T-helper 17 cell (primary cell): ENCODE results near the gene SHROOM2. TPM values are rescaled to one million over a fixed set of nuclear protein-coding genes. Genes with fewer than 3 reads are reported as not detected.

Experiments used
- ATAC-seq: fragments of 150-1000 bp; cut with Tn5 transposase; 2 replicates; pipeline ENCODE4 v1.10.0; 2021; ENCODE audit warnings: mild to moderate bottlenecking, moderate library complexity
- DNase-seq, 3 donors: peaks; one replicate each; pipeline versions ENCODE4 v3.0.0 to v3.0.0-alpha.2; 2020 to 2021
- H3K9me3 ChIP-seq: one replicate; pipeline ENCODE4 v1.7.0; 2013; ENCODE audit warnings: low read length, mild to moderate bottlenecking; ENCODE audit not compliant: control insufficient read depth, poor library complexity, severe bottlenecking
- H3K27ac Mint-ChIP-seq: one replicate; pipeline ENCODE4 v1.8.0; 2022; ENCODE audit warnings: mild to moderate bottlenecking, moderate library complexity, mixed read lengths
- H3K27me3 Mint-ChIP-seq: one replicate; pipeline ENCODE4 v1.8.0; 2022; ENCODE audit warnings: mixed read lengths
- H3K36me3 Mint-ChIP-seq: one replicate; pipeline ENCODE4 v1.8.0; 2022; ENCODE audit warnings: low read depth, mixed read lengths
- H3K4me1 Mint-ChIP-seq: one replicate; pipeline ENCODE4 v1.8.0; 2022; ENCODE audit warnings: mild to moderate bottlenecking, mixed read lengths
- H3K4me3 Mint-ChIP-seq: one replicate; pipeline ENCODE4 v1.8.0; 2022; ENCODE audit warnings: mild to moderate bottlenecking, moderate library complexity, mixed read lengths
- total RNA-seq, 4 donors: library from RNA in 2 of 4; stranded (reverse) in 2 of 4; gene quantifications; one replicate each; pipeline ENCODE4 v1.2.3 and lab custom pipeline; 2022 to 2026

SHROOM2 gene
- total RNA-seq, 2 donors from 2014 or later = not detected

DNA sequence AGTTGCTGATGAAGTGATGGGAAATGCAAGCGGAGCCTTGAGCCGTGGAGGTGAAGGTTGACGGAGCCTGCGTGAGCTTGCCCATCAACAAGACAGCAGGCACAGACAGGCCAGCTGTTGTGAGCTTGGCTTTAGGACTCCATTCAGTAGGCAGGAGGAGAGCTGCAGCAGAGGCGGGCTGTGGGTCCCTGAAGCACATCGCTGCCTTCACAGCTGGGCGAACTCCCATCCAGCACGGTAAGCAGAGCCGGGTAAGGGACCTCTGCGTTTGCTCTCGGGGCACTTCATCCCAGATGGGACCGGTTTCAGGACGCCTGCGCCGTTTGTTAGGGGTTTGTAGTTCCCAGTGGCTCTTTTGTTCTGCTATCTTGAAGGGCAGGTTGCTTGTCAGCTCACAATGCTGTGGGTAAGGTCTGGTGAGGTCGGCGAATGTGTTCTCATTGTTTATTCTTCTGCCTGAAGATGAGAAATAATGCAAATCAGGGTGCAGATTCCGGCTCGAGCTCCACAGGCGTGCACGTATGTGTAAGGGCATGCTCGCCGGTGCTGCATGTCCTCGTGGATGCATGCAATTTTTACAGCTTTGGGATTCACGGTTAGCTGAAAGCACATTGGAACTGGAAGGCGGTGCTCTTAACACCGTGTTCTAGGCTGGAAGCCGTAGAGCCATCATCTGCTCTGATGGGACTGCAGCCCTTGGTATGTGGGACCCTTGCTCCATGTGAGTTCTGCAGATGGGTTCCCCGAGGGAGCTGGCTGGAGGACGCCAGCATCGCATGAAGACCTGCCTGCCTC is 126.3 kb downstream of the SHROOM2 start:
- Mint-ChIP-seq H3K36me3 (no peaks in the 10 kb centered on the region), H3K4me3 (no peak overlapping the region), H3K27ac (no peak overlapping the region), H3K4me1 (no peaks in the 10 kb centered on the region), H3K27me3 (peaks cover 10% of the 10 kb centered on the region)
- H3K9me3 ChIP-seq = no peaks in the 10 kb centered on the region
- no peak for ATAC-seq
- no peak for DNase-seq

DNA sequence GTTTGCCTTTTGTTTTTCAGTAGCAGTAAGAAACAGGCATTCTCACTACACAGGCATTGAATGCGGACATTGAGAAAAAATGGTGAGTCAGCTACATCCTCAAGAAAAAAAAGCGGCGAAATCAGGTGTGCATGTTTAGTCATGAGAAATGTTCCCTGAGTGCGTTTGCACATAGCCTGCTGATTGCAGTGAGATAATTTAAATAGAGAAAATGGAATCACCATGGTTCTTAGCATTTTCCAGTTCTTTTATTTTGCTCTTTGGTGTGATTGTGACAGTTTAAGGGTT is 126.9 kb downstream of the SHROOM2 start:
- Mint-ChIP-seq H3K27ac (no peak overlapping the region), H3K4me1 (no peaks in the 10 kb centered on the region), H3K4me3 (no peak overlapping the region), H3K36me3 (no peaks in the 10 kb centered on the region), H3K27me3 (peaks cover 10% of the 10 kb centered on the region)
- ATAC-seq (no peak), DNase-seq (no peak)
- no peaks in the 10 kb centered on the region for H3K9me3 ChIP-seq

DNA sequence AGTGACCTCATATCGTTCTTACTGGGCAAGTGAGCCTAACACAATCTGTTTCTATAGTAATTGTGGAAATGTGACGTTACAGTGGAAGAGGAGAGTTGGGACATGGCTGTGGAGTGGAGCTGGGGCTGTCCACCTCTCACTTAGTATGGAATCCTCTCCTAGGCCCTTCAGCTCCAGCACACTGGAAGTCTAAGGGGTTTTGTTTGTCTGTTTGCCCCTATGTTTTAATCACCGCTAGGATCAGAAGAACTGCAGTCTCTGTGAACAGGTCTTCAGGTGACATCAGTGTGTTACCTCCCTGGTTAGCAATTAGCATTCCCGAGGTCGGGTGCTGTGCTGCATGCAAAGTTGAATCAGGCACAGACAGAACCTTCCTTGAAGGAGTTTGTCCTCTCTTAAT is 131.6 kb downstream of the SHROOM2 start:
- Mint-ChIP-seq H3K27ac (no peak overlapping the region), H3K4me1 (no peaks in the 10 kb centered on the region), H3K36me3 (no peaks in the 10 kb centered on the region), H3K4me3 (no peak overlapping the region), H3K27me3 (no peaks in the 10 kb centered on the region)
- DNase-seq (no peak), ATAC-seq (no peak)
- no peaks in the 10 kb centered on the region for H3K9me3 ChIP-seq

DNA sequence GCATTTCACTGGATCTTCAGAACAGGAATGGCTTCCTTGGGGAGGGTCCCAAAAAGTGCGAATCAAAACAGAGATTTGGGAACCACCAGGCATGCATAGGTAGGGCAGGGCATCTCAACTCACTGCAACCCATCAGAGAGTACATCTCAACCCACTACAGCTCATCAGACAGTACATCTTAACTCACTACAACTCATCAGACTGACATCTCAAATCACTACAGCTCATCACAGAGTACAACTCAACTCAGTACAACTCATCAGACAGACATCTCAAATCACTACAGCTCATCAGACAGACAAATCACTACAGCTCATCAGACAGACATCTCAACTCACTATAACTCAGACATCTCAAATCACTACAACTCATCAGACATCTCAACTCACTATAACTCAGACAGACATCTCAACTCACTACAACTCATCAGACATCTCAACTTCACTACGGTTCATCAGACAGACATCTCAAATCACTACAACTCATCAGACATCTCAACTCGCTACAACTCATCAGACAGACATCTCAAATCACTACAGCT is 133.5 kb downstream of the SHROOM2 start:
- Mint-ChIP-seq H3K27me3 (no peaks in the 10 kb centered on the region), H3K4me3 (no peak overlapping the region), H3K27ac (no peak overlapping the region), H3K36me3 (no peaks in the 10 kb centered on the region), H3K4me1 (no peaks in the 10 kb centered on the region)
- no peaks in the 10 kb centered on the region for H3K9me3 ChIP-seq
- ATAC-seq = no peak
- DNase-seq = no peak

DNA sequence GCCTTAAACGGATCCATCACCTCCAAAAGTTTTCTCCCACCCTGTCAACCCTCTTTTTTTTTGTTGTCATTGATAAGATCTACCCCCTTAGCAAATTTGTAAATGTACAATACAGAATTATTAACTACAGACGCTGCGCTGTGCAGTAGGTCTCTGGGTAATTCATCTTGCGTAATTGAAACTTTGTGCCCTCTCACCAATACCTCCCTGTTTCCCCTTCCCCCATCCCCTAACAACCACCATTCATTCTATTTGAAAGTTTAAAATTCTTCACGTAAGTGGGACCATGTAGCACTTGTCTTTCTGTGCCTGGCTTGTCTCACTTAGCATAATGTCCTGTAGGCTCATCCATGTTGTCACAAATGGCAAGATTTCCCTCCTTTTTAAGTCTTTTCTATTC is 135.2 kb downstream of the SHROOM2 start:
- no peak overlapping the region for H3K27ac Mint-ChIP-seq

DNA sequence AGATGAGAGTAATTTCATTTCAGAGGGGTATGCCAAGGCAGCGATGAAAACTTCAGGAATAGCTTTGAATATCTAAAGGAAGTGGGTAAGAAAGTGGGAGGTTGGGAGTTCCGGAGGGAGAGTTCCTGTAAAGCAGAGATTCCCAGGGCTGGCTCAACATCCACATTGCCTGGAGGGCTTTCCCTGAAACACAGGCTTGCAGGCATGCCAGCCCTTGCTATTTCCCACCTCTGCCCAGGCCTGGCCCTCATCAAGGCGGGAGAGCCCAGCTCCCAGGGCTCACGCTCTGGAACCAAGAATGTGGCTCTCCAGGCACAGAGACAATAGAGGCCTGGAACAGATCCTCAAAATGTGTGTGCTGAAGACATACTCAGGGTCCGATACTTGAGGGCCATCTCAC is 137.1 kb downstream of the SHROOM2 start:
- no peak overlapping the region for H3K27ac Mint-ChIP-seq
- no peaks in the 10 kb centered on the region for H3K4me1 Mint-ChIP-seq
- H3K4me3 Mint-ChIP-seq = no peak overlapping the region
- no peak for DNase-seq
- H3K9me3 ChIP-seq = no peaks in the 10 kb centered on the region
- ATAC-seq = no peak
- H3K27me3 Mint-ChIP-seq = no peaks in the 10 kb centered on the region
- H3K36me3 Mint-ChIP-seq = no peaks in the 10 kb centered on the region

More for the DNA sequence above, 135.2 kb downstream of the SHROOM2 start:
- Mint-ChIP-seq H3K36me3 (no peaks in the 10 kb centered on the region), H3K4me1 (no peaks in the 10 kb centered on the region), H3K27me3 (no peaks in the 10 kb centered on the region), H3K4me3 (no peak overlapping the region)
- ATAC-seq (no peak), DNase-seq (no peak)
- H3K9me3 ChIP-seq = no peaks in the 10 kb centered on the region

DNA sequence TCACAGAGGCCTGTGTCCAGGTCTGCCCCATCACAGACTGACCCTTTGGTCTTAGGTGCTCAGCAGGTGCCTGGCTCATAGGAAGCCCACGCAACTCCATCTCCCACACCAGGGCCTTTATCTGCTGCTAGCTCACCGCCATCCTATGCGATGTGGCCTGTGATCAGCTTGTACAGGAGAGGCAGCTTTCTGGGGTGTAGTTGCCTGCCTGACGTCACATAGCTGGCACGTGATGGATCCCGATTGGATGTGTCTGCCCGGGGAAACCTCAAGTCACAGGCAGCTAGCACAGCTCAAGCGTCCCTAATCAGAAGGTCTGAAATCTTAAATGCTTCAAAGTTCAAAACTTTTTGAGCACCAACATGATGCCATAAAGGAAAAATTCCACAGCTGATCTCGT is 139.8 kb downstream of the SHROOM2 start:
- H3K27ac Mint-ChIP-seq = no peak overlapping the region
- no peak overlapping the region for H3K4me3 Mint-ChIP-seq
- H3K36me3 Mint-ChIP-seq = no peaks in the 10 kb centered on the region
- DNase-seq = no peak
- no peaks in the 10 kb centered on the region for H3K27me3 Mint-ChIP-seq
- no peaks in the 10 kb centered on the region for H3K4me1 Mint-ChIP-seq
- H3K9me3 ChIP-seq = no peaks in the 10 kb centered on the region
- ATAC-seq = no peak

DNA sequence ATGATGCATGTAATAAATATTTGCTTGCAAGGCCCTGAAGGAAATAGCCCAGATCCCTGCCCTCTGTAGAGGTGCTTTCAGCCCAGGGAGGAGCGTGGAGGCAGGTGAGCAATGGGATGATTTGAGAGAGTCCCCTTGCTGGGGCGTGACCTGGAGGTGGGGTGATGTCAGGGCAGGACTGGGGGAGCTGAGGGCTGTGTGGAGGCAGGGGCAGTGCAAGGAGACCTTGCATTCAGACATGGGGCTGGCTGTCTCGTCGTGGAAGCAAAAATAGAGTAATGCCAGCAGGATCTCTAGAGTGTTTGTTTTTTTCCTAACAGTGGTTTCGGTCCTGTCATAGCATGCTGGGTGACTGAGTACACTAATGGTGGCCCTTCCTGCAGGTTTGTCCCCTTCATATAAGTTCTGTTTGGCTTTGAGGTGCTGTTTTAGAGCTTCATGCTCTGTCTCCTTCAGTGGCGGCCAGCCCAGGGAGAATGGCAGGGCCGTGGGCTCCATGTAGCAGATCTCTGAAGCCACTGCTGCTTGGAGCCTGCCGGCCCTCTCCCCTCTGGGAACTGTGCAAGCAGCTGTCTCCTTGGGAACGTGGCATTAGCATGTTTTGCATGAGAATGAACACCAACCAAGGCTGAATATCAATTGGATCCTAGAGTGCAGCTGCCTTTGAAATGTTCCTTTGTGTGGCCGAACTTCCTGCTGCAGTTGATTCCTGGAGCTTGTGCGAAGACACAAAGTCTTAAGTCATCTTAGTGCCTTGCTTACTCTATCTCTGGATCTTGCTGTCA is 141.7 kb downstream of the SHROOM2 start:
- ATAC-seq = no peak
- no peaks in the 10 kb centered on the region for H3K9me3 ChIP-seq
- no peaks in the 10 kb centered on the region for H3K27me3 Mint-ChIP-seq
- no peak overlapping the region for H3K4me3 Mint-ChIP-seq
- H3K27ac Mint-ChIP-seq = no peak overlapping the region
- no peaks in the 10 kb centered on the region for H3K36me3 Mint-ChIP-seq
- no peak for DNase-seq
- no peaks in the 10 kb centered on the region for H3K4me1 Mint-ChIP-seq

DNA sequence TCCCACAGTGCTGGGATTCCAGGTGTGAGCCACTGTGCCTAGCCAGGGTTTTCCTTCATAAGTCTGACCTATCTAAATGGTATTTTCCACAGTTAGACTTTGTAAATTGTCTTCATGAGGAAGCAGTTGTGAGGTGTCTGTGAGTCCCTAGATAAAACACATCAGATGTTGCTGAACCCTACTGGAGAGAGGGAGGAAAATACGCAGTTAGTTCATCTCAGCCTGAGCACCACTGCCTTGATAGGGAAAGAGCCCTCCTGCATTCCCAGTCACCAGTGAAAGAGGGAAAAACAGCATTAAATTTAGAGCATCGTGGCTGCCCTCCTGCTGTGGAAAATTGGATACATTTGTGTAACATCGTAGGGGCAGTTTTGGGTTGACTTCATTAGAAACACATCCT is 149.2 kb downstream of the SHROOM2 start:
- Mint-ChIP-seq H3K36me3 (no peaks in the 10 kb centered on the region), H3K4me1 (no peaks in the 10 kb centered on the region), H3K27ac (no peak overlapping the region), H3K4me3 (no peak overlapping the region), H3K27me3 (no peaks in the 10 kb centered on the region)
- DNase-seq (no peak), ATAC-seq (no peak)
- H3K9me3 ChIP-seq = no peaks in the 10 kb centered on the region

DNA sequence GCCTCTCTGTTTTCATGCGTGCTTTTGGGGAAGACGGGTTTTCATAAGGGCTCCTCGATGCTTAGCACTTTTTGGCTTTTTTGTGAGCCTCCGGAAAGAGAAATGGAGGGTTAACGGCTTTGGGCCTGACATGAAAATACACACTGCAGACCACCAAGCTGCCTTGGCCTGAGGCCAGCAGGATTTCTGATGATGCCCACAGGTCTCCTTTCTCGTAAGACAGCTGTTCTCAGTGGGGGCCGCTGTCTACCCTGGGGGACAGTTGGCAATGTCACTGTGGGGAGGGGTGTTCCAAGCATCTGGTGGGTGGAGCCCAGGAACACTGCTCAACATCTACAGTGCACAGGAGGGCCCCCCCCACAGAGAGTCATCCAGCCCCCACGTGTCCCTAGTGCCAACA is 151.5 kb downstream of the SHROOM2 start:
- H3K27ac Mint-ChIP-seq = no peak overlapping the region
- no peak overlapping the region for H3K4me3 Mint-ChIP-seq
- no peaks in the 10 kb centered on the region for H3K36me3 Mint-ChIP-seq
- no peaks in the 10 kb centered on the region for H3K9me3 ChIP-seq
- H3K27me3 Mint-ChIP-seq = no peaks in the 10 kb centered on the region
- DNase-seq (no peak), ATAC-seq (no peak)
- H3K4me1 Mint-ChIP-seq = peaks cover 4% of the 10 kb centered on the region

DNA sequence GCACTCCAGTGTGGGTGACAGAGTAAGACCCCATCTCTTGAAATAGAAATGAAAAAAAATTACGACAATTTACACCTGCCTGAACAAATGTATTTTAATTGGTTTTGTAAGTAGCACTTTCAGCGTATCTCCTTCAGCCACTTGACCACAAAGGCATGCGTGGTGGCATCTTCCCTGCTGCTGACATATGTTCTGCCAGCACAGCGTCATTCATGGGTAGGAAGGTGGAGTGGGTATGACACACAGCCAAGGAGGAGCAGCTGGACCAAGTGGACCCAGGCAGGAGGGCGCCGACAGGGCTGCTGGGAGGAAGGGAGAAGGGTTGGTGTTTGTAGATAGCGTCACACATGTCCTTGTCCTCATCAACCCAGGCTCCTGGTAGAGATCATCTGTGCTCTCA is 152.3 kb downstream of the SHROOM2 start:
- ATAC-seq (no peak), DNase-seq (no peak)
- no peaks in the 10 kb centered on the region for H3K9me3 ChIP-seq
- H3K27me3 Mint-ChIP-seq = no peaks in the 10 kb centered on the region
- H3K36me3 Mint-ChIP-seq = no peaks in the 10 kb centered on the region
- H3K27ac Mint-ChIP-seq = no peak overlapping the region
- H3K4me3 Mint-ChIP-seq = no peak overlapping the region
- peaks cover 7% of the 10 kb centered on the region for H3K4me1 Mint-ChIP-seq

DNA sequence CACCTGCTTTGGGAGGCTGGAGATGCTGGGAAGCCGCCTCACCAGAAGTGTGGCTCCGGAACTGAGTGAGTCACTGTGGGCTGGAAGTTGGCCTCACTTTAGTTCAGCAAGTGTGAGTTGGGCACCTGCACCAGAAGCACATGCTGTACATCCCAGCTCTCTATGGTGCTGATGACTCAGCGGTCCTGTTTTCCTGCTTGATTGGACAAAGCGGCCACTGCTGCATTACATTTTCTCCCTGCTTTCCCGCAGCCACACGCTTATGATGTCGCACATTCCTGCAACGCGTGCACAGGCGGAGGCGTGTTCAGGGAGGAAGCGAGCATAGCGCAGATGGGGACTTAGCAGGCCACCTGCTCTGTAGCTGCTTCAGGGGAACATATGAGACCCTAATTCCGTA is 154.2 kb downstream of the SHROOM2 start:
- peak overlapping the region; percentile 14 for H3K27ac Mint-ChIP-seq
- no peaks in the 10 kb centered on the region for H3K36me3 Mint-ChIP-seq
- no peak for ATAC-seq
- H3K4me1 Mint-ChIP-seq = peaks cover 7% of the 10 kb centered on the region
- no peak overlapping the region for H3K4me3 Mint-ChIP-seq
- no peaks in the 10 kb centered on the region for H3K9me3 ChIP-seq
- DNase-seq = no peak
- H3K27me3 Mint-ChIP-seq = no peaks in the 10 kb centered on the region

DNA sequence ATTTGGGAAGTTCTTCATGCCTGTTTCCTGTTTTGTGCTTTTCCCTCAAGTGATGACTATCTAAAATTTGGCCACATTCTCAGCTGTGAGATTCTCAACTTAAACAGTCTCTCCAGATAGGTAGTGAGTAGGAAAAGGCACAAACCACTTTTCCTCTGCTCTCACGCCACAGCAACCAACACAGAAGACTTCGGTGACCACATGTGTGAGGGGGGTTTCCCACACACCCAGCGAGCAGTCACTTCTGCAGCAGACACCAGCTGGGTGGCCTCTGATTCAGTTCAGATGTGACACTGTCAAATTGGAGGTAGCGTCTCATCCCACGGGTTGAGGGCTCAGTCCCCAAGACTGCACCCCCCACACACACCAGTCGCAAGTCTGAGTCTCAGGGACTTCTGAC is 155.9 kb downstream of the SHROOM2 start:
- peaks cover 7% of the 10 kb centered on the region for H3K4me1 Mint-ChIP-seq
- DNase-seq (peak in 2 of 3 donors; percentile 7 to 9), ATAC-seq (peak; percentile 94)
- no peak overlapping the region for H3K4me3 Mint-ChIP-seq
- no peaks in the 10 kb centered on the region for H3K36me3 Mint-ChIP-seq
- H3K27me3 Mint-ChIP-seq = no peaks in the 10 kb centered on the region
- no peaks in the 10 kb centered on the region for H3K9me3 ChIP-seq
- no peak overlapping the region for H3K27ac Mint-ChIP-seq

DNA sequence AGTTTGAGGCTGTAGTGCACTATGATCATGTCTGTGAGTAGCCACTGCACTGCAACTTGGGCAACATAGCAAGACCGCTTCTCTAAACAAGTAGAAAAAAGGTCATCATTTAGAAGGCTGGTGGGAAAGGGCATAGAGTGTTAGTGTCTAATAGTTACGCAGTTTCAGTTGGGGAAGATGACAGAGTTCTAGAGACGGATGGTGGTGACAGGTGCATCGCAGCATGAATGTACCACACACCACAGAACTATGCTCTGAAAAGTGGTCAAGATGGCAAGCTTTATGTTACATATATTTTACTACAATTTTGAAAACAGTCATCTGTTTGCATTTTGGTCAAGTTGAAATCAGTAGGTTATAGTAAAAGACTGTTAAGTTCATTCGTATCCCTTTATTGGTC is 157.2 kb downstream of the SHROOM2 start:
- Mint-ChIP-seq H3K27ac (no peak overlapping the region), H3K27me3 (peaks cover 7% of the 10 kb centered on the region), H3K4me1 (peaks cover 7% of the 10 kb centered on the region), H3K36me3 (no peaks in the 10 kb centered on the region), H3K4me3 (peak overlapping the region; percentile 3)
- DNase-seq (no peak), ATAC-seq (no peak)
- no peaks in the 10 kb centered on the region for H3K9me3 ChIP-seq
